Transverse colon (tissue), 3 donors: ENCODE results near the gene MST1R.

Source experiments
- EP300 ChIP-seq: sonication (generic); formaldehyde crosslinking; IDR thresholded peaks from one replicate; pipeline ENCODE4 v1.6.1; 2017; ENCODE audit warnings: antibody characterized with exemption, low read depth
- POLR2A ChIP-seq: fragments of 450-650 bp; IDR thresholded peaks from one replicate; pipeline ENCODE4 v1.6.1; 2016; ENCODE audit warnings: antibody characterized with exemption, mild to moderate bottlenecking, moderate library complexity
- TF ChIP-seq, protein P1 (sequence below), 5 experiments: fragments of 200-600 bp in 3 of 5; fragments of 450-650 bp in 2 of 5; sonication (generic) in 3 of 5; IDR thresholded peaks; 1 replicate in 2 of 5; 2 replicates in 3 of 5; pipeline ENCODE4 v1.5.1; 2016 to 2017; ENCODE audit warnings: antibody characterized with exemption in 5 of 5, inconsistent platforms in 3 of 5, mild to moderate bottlenecking in 2 of 5, moderate library complexity in 1 of 5

DNA sequence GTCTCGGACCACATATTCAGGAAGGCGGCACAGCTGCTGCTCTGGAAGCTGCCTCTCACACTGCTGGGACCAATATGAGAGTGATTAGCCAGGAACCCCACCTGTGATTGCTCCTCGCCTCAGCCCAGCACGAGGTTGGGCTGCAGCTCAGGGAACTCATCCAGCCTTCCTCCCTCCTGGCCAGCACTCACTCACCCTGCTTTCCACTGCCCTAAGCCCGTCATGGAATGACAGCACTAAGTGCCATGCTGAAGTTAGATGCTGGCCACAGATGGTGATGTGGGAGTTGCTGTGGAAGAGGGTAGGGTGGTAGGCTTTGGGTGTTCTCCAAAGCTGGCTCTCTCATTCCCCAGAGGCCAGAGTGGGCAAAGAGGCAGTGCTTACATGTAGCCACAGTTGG is 7.3 kb downstream of the MST1R start:
- TF ChIP-seq, protein P1, sequence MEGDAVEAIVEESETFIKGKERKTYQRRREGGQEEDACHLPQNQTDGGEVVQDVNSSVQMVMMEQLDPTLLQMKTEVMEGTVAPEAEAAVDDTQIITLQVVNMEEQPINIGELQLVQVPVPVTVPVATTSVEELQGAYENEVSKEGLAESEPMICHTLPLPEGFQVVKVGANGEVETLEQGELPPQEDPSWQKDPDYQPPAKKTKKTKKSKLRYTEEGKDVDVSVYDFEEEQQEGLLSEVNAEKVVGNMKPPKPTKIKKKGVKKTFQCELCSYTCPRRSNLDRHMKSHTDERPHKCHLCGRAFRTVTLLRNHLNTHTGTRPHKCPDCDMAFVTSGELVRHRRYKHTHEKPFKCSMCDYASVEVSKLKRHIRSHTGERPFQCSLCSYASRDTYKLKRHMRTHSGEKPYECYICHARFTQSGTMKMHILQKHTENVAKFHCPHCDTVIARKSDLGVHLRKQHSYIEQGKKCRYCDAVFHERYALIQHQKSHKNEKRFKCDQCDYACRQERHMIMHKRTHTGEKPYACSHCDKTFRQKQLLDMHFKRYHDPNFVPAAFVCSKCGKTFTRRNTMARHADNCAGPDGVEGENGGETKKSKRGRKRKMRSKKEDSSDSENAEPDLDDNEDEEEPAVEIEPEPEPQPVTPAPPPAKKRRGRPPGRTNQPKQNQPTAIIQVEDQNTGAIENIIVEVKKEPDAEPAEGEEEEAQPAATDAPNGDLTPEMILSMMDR (IDR thresholded peaks at IDR 0.05), result no peak
- TF ChIP-seq EP300, result no peak
- no peak for TF ChIP-seq POLR2A
